Measurements from ENCODE around the gene CCDC192. TPM values are rescaled to one million over a fixed set of nuclear protein-coding genes. Genes with fewer than 3 reads are reported as not detected.

CCDC192 gene
- total RNA-seq, 4 donors from 2014 or later, result 1.0 to 2.3 (median 1.1) TPM; not detected in 1

DNA sequence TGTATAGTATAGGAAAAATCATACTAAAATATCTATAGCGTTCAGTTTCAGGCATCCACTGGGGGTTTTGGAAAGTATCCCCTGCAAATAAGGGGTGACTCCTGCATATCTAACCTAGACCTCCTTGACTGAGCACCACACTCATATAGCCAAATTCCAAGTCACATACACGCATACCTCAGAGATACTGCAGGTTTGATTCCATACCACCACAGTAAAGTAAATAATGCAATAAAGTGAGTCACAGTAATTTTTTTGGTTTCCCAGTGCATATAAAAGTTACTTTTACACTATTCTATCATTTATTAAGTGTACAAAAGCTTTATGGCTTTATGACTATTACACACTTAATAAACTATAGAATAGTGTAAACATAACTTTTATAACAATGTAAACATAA lies 151.3 kb downstream of the CCDC192 start:
- TF ChIP-seq, protein P1, sequence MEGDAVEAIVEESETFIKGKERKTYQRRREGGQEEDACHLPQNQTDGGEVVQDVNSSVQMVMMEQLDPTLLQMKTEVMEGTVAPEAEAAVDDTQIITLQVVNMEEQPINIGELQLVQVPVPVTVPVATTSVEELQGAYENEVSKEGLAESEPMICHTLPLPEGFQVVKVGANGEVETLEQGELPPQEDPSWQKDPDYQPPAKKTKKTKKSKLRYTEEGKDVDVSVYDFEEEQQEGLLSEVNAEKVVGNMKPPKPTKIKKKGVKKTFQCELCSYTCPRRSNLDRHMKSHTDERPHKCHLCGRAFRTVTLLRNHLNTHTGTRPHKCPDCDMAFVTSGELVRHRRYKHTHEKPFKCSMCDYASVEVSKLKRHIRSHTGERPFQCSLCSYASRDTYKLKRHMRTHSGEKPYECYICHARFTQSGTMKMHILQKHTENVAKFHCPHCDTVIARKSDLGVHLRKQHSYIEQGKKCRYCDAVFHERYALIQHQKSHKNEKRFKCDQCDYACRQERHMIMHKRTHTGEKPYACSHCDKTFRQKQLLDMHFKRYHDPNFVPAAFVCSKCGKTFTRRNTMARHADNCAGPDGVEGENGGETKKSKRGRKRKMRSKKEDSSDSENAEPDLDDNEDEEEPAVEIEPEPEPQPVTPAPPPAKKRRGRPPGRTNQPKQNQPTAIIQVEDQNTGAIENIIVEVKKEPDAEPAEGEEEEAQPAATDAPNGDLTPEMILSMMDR (IDR thresholded peaks at IDR 0.05; ENCODE audit: low read depth), result no peak

DNA sequence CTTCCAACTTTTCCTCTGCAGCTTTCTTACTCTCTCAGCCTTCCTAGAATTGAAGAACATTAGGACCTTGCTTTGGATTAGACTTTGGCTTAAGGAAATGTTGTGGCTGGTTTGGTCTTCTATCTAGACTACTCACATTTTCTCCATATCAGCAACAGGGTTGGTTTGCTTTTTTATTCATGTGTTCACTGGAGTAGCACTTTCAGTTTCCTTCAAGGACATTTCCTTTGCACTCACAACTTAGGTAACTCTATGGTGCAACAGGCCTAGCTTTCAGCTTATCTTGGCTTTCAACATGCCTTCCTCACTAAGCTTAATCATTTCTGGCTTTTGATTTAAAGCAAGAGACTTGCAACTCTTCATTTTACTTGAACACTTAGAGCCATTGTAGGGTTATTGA lies 153.1 kb downstream of the CCDC192 start:
- TF ChIP-seq, protein P1 (IDR thresholded peaks at IDR 0.05; ENCODE audit: low read depth), result no peak

DNA sequence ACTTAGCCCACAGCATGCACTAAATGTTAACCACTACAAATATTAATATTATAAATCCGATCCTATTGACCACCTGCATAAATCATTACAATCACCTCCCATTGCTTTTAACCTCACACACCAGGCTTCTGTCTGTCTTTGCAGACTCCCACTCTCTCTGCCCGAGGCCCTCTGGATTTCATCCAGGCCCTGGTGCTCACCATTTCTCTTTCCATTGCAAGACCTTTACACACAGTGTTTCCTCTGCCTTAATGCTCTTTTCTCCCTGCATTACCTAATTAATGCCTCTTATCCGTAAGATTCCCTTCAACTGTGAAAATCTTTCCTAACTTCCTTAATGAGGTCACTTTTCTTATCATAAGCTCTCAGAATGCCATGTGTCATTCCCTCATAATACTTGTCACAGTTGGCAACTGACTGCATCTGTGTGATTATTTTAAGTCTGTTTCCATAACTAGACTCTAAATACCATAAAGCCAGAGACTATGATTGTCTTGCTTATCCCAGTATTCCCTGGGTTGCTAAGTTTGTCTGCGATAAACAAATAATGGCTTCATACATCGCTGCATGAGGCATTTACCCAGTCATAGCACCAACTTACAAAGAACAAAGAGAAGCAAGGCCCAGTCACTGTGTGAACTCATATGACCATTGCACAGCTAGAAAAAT lies 155.1 kb downstream of the CCDC192 start:
- TF ChIP-seq, protein P1 (IDR thresholded peaks at IDR 0.05; ENCODE audit: low read depth), result no peak

DNA sequence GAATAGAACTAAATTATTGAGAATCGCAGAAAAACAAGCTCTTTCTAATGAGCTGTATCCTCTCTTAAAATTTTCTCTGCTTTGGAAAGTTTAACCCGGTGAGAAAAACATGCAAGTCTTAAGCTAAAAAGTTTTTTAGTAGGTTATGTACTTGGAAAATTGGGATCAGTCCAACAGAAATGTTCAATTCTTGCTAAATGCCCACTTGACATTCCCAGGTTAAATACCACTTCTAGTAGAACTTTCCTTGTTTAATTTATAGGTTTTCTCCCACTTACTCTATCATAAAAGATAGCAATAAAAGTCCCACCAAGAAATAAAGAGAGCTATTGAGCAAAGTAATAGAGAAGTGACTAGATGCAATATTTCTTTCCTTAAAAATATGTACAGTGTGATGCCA lies 157.1 kb downstream of the CCDC192 start:
- TF ChIP-seq, protein P1 (IDR thresholded peaks at IDR 0.05; ENCODE audit: low read depth), result no peak

DNA sequence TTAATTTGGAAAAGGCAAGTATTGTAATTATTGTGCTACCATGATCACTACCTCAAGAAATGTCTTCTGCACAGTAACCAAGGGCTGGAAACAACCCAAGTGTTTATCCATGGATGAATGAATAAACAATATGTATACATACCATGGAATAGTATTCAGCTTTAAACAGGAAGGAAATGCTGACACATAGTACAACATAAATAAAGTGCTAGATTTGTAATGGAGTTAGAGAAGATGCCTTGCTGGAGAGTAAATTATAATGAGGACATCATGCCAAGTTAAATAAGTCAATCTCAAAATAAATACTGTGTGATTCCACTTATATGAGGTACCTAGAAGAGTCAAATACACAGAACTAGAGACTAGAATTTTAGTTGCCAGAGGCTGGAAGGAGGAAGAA lies 160.0 kb downstream of the CCDC192 start:
- TF ChIP-seq, protein P1 (IDR thresholded peaks at IDR 0.05; ENCODE audit: low read depth), result no peak

DNA sequence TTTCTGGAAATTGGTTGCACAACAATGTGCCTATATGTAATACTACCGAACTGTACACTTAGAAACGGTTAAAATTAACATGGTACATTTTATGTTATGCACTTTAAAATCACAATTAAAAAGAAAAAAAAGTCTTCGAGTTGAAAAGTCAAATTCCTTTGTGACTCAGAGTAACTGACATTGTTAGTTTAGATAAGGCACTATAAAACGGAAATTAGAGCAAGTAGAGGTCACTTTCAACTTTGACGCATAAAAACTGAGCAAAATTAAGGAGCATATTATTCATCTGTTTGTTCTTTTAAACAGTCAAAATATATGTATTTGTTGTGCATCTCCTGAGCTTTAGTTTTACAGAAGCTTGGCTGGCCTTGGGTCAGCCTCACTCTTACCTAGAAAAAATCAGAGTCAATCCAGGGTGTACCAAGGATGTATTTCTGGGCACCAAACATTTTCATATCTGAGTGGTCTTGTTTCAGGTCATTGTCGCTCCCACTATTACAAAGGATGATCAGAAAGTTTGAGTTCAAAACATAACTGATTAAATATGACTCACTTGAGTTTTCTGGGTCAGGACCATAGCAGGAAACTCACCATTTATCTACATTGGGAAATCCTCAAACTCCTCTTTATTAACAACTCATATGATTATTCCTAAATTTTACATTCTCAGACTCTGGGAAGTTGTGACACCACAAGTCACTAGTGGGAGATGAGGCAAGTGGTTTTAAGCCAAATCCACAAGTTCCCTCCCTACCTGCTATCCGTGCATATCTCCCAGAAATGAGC lies 160.6 kb downstream of the CCDC192 start:
- TF ChIP-seq, protein P1 (IDR thresholded peaks at IDR 0.05; ENCODE audit: low read depth), result no peak

DNA sequence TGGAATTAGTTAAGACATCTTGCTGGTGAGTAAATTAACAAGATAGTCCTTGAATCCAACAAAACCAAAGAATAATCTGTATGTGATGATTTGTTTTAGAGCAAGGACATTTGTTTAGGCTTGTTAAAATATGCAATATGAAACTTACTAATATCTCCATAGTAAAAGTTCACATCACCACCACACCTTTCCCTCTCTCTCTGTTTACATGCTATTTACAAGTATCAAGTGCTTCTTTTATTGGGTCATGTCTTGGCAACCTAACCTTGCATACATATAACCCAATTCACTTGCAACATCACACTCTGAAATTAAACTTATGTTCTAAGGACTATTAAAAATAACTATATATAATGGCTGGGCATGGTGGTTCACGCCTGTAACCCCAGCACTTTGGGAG lies 161.3 kb downstream of the CCDC192 start:
- TF ChIP-seq, protein P1 (IDR thresholded peaks at IDR 0.05; ENCODE audit: low read depth), result no peak
